ENCODE data around the gene MKLN1. TPM values are rescaled to one million over a fixed set of nuclear protein-coding genes. Genes with fewer than 3 reads are reported as not detected.

Gene MKLN1
- total and polyA plus RNA-seq, 2 of the 4 experiments (the other 2 are of a cell fraction) = 17.5 to 52.0 TPM

GRCh38 chr7:131455546-131455945, 127.9 kb downstream of the MKLN1 start:
- ATAC-seq (ENCODE audit: low read depth) (no peak), DNase-seq (no peak)
- Histone ChIP-seq H3K9ac (ENCODE audit: low read depth, low read length) (no peak overlapping the region), H3K4me3 (ENCODE audit: insufficient read depth, low read depth, low read length) (no peak overlapping the region), H3K79me1 (ENCODE audit: low read depth in 1 of 2, low read length in 2 of 2) (peaks cover 5 to 6% of the 10 kb centered on the region in 2 experiments; a peak in 1 of 4 replicates), H2AFZ (replicated peaks; ENCODE audit: low read length, poor library complexity) (no peak overlapping the region), H3K9me3 (ENCODE audit: control insufficient read depth, insufficient read depth, low read length) (no peaks in the 10 kb centered on the region), H3K4me1 (ENCODE audit: control insufficient read depth, insufficient read depth, low read length) (no peaks in the 10 kb centered on the region), H4K8ac (ENCODE audit: low read depth in 2 of 2, low read length in 2 of 2) (no peak overlapping the region), H3K56ac (ENCODE audit: extremely low read depth, insufficient read depth, low read length) (no peak overlapping the region), H4K91ac (ENCODE audit: insufficient read depth, low read depth, low read length) (no peak overlapping the region), H2AK9ac (replicated peaks; ENCODE audit: low read depth, low read length, poor library complexity) (no peak overlapping the region), H2BK120ac (ENCODE audit: low read depth, low read length) (no peak overlapping the region), H2BK5ac (ENCODE audit: low read depth, low read length, poor library complexity, severe bottlenecking) (no peak overlapping the region), H3K36me3 (ENCODE audit: control insufficient read depth, insufficient read depth, low read length) (no peaks in the 10 kb centered on the region), H4K5ac (ENCODE audit: low read depth, low read length) (no peak overlapping the region), H2BK20ac (ENCODE audit: low read depth, low read length) (no peak overlapping the region), H3K14ac (replicated peaks; ENCODE audit: low read depth, low read length) (no peak overlapping the region), H3K9me1 (ENCODE audit: insufficient read depth, low read length) (no peaks in the 10 kb centered on the region), H3K27me3 (ENCODE audit: control insufficient read depth, insufficient read depth, low read length) (no peaks in the 10 kb centered on the region), H3K27ac (ENCODE audit: insufficient read depth, low read length) (no peak overlapping the region), H2BK15ac (ENCODE audit: low read depth, low read length) (no peak overlapping the region), H3K4me2 (ENCODE audit: low read depth, low read length) (no peak overlapping the region), H3K23ac (ENCODE audit: low read depth, low read length) (no peak overlapping the region), H2AK5ac (ENCODE audit: low read depth, low read length) (no peak overlapping the region), H4K20me1 (ENCODE audit: insufficient read depth, low read length) (no peaks in the 10 kb centered on the region), H3K18ac (ENCODE audit: low read depth, low read length) (no peak overlapping the region), H3K4ac (ENCODE audit: low read depth, low read length) (no peak overlapping the region)
- CTCF ChIA-PET = no interaction called here
- intact Hi-C loops (cut with micrococcal nuclease) (no loop called here), in situ Hi-C loops (cut with MboI; ENCODE audit: low sequenced_read_pairs) (no loop called here), dilution Hi-C loops (cut with HindIII; ENCODE audit: low sequenced_read_pairs, unreplicated experiment) (no loop called here)
- POLR2A ChIA-PET (ENCODE audit: unreplicated experiment) = no interaction called here
- TF ChIP-seq ELK1 (IDR thresholded peaks at IDR 0.05; ENCODE audit: borderline replicate concordance, low read depth, low read length) (no peak), NFE2L2 (IDR thresholded peaks at IDR 0.05; ENCODE audit: low read depth, low read length) (no peak), CTCF (conservative IDR thresholded peaks at IDR 0.05; ENCODE audit: low read depth, low read length) (no peak), SMC3 (IDR thresholded peaks at IDR 0.05; ENCODE audit: low read depth, low read length) (no peak), POLR2A (IDR thresholded peaks at IDR 0.05; ENCODE audit: low read depth, low read length) (no peak), RCOR1 (IDR thresholded peaks at IDR 0.05; ENCODE audit: insufficient replicate concordance, low read length) (no peak), USF2 (IDR thresholded peaks at IDR 0.05; ENCODE audit: low read depth, low read length) (no peak), BHLHE40 (IDR thresholded peaks at IDR 0.05; ENCODE audit: low read depth, low read length) (no peak), CEBPB (IDR thresholded peaks at IDR 0.05; ENCODE audit: low read depth, low read length) (no peak), MAZ (IDR thresholded peaks at IDR 0.05; ENCODE audit: borderline replicate concordance, low read depth, low read length) (no peak), MAFK (IDR thresholded peaks at IDR 0.05; ENCODE audit: low read depth, low read length) (no peak)
- WGBS, 2 experiments (ENCODE audit: extremely low coverage in 2 of 2, insufficient read length in 1 of 2) = 100% methylated on average over 1 of the region's 7 CpGs; no CpG with 5 or more reads in 1 of the 2 experiments
- BruUV-seq (replicated peaks) = no TSS peak
